Mucosa of descending colon (tissue), 3 donors: Measurements from ENCODE around the gene THAP8. TPM values are rescaled to one million over a fixed set of nuclear protein-coding genes. Genes with fewer than 3 reads are reported as not detected.

Experiments used
- ATAC-seq: fragments of 200-7000 bp; cut with Tn5 transposase; one replicate; pipeline ENCODE4 v1.9.1; 2020; ENCODE audit warnings: mild to moderate bottlenecking, moderate library complexity
- DNase-seq, 3 donors: peaks; one replicate each; pipeline ENCODE4 v3.0.0-alpha.2; 2020
- H3K36me3 ChIP-seq: fragments of 200-600 bp; one replicate; pipeline ENCODE4 v1.8.0; 2021; ENCODE audit warnings: low read depth, mild to moderate bottlenecking
- H3K4me1 ChIP-seq: fragments of 200-600 bp; one replicate; pipeline ENCODE4 v1.8.0; 2021; ENCODE audit warnings: low read depth, mild to moderate bottlenecking
- H3K4me3 ChIP-seq: fragments of 200-600 bp; one replicate; pipeline ENCODE4 v1.8.0; 2021; ENCODE audit warnings: mild to moderate bottlenecking
- H3K9me3 ChIP-seq: fragments of 200-600 bp; one replicate; pipeline ENCODE4 v1.8.0; 2021; ENCODE audit warnings: mild to moderate bottlenecking
- intact Hi-C, 2 donors: fragments of 100-400 bp; cut with DNase I in 1 of 2; cut with micrococcal nuclease in 1 of 2; formaldehyde crosslinking; loops; one replicate each; pipeline versions ENCODE4 v1.11.0 to v1.11.1; 2022; cut with DNase I, micrococcal nuclease
- total RNA-seq, 3 donors: library from RNA; stranded (reverse); fragmentation: NEBNext Ultra II Directional in 2 of 3; extraction: Animal tissue kit (Norgen Biotek cat#: 25700) in 2 of 3; gene quantifications; one replicate each; pipeline versions ENCODE4 v1.2.1 to v1.2.4, GENCODE V29; 2021 to 2023
- TF ChIP-seq, protein P1 (sequence below): fragments of 200-600 bp; IDR thresholded peaks from one replicate; pipeline ENCODE4 v1.8.0; 2022; ENCODE audit warnings: antibody characterized with exemption, mild to moderate bottlenecking
- donor health status: DM: no; HTN: no; CAD: no; lungs with moderate emphysema.
- donor health status: DM: no; HTN: no; CAD: no.
- donor health status: DM: no; HTN: yes; CAD: no.

Gene THAP8
- total RNA-seq, 3 donors from 2014 or later = 3.7 to 10.1 (median 4.4) TPM

DNA sequence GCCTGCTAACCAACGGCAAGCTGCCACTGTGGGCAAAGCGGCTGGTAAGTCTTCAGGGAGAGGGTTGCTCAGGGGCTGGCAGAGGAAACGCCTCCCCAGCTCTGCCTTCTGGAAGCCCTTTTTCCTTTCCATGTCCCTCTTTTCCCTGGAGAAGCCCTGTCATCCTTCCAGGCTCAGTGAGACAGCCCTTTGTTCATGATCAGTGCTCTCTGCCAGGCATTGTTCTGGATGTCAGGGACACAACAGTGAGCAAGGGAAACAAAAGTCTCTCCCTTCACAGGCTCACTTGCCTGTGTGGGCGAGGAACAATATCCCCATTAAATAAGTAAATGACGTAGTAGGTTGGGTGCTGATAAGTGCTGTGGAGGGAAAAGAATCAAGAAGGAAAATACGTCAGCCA lies 43.0 kb upstream of the THAP8 start:
- Histone ChIP-seq H3K36me3 (no peaks in the 10 kb centered on the region), H3K4me1 (no peaks in the 10 kb centered on the region), H3K9me3 (no peaks in the 10 kb centered on the region), H3K4me3 (no peak overlapping the region)
- DNase-seq = no peak
- ATAC-seq = no peak
- TF ChIP-seq, protein P1, sequence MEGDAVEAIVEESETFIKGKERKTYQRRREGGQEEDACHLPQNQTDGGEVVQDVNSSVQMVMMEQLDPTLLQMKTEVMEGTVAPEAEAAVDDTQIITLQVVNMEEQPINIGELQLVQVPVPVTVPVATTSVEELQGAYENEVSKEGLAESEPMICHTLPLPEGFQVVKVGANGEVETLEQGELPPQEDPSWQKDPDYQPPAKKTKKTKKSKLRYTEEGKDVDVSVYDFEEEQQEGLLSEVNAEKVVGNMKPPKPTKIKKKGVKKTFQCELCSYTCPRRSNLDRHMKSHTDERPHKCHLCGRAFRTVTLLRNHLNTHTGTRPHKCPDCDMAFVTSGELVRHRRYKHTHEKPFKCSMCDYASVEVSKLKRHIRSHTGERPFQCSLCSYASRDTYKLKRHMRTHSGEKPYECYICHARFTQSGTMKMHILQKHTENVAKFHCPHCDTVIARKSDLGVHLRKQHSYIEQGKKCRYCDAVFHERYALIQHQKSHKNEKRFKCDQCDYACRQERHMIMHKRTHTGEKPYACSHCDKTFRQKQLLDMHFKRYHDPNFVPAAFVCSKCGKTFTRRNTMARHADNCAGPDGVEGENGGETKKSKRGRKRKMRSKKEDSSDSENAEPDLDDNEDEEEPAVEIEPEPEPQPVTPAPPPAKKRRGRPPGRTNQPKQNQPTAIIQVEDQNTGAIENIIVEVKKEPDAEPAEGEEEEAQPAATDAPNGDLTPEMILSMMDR = no peak
- intact Hi-C loops = no loop called here

DNA sequence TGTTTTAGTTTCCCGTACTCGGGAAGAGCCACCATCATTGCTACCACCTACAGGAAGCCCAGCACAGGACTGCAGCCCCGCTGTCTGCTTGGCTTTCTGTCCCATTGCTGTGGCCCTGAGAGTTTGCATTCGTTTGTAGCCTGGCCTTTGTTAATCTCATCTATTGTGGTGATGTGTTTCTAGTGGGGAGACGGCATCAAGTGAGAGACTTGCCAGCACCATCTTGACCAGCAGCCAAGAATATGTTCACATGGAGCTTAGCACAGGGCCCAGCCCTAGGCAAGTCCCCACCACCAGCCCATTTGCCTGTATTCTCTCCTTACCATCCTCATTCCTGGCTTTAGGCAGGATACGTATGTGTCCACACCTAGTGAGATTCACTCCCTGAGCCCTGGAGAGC lies 39.6 kb upstream of the THAP8 start:
- H3K9me3 ChIP-seq = no peaks in the 10 kb centered on the region
- no peaks in the 10 kb centered on the region for H3K4me1 ChIP-seq
- H3K4me3 ChIP-seq = no peak overlapping the region
- intact Hi-C loops = no loop called here
- no peaks in the 10 kb centered on the region for H3K36me3 ChIP-seq
- TF ChIP-seq, protein P1 = no peak
- no peak for DNase-seq
- ATAC-seq = no peak

DNA sequence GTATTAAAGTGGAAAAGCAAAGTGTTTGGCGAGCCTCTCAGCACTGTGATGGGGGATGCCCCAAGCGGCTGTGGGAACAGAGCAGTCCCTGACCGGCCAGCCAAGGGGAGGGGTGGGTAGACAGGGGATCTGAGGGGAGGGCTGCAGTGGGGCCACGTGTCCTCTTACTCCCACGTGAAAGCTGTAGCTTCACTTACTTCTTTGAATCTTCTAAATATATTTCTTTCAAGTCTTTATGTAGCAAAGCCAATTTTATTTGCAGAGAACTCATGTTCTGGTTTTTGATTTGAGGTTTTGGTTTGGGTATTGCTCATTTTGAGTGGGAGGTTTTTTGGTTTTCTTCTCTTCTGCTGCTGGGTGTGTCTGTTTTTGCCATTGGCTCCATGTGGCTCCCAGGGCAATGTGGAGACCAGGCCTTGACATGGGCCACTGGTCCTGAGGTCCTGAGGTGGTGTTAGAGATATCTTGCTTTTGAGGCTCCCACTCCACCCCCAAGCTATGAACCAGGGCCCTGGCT lies 39.1 kb upstream of the THAP8 start:
- no peaks in the 10 kb centered on the region for H3K36me3 ChIP-seq
- no peaks in the 10 kb centered on the region for H3K4me1 ChIP-seq
- no peak for DNase-seq
- no peak overlapping the region for H3K4me3 ChIP-seq
- intact Hi-C loops = no loop called here
- ATAC-seq = no peak
- H3K9me3 ChIP-seq = no peaks in the 10 kb centered on the region
- TF ChIP-seq, protein P1 = no peak

DNA sequence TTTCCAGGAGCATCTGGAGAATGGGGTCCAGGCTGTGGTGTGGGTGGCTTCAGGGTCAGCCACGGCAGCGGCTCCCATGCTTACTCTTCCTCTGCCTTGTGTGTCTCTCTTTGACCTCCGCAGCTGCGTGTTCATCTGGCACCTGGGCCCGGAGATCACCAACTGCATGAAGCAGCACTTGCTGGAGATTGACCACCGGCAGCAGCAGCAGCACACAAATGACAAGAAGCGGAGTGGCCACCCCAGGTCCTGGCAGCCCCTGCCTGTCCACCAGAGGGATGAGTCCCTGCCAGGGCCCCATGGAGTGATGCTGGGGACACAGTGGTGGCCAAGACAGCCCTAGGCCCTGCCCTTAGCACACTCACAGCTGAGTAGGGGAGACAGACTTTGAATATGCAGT lies 38.5 kb upstream of the THAP8 start:
- intact Hi-C loops = no loop called here

DNA sequence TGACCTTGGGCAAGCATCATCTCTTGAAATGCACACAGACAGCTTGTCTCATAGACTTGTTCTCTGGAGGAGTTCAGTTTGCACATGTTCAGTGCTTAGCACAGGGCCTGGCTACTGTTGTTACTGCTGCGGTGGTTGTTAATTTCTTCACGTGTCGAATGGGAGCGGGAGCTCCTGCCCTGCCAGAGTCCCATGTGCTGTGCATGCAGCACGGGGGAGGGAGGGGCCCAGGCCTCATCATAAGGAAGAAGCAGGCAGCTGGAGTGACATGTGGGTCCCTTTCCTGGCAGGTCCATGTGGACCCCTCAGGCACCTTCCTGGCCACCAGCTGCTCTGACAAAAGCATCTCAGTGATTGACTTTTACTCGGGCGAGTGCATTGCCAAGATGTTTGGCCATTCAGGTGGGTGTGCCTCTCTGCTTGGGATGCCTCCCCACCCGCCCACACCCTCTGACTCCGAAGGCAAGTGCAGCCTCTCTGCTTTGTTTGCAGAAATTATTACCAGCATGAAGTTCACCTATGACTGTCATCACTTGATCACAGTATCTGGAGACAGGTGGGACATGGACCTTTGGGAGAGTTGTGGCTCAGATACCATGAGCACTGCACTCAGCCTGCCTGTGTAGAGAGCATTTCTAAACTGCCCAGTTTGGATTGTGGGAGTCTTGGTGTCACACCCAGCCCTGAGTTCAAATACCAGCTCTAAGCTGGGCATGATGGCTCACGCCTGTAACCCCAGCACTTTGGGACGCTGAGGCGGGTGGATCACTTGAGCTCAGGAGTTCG lies 37.0 kb upstream of the THAP8 start:
- Histone ChIP-seq H3K4me3 (no peak overlapping the region), H3K36me3 (no peaks in the 10 kb centered on the region), H3K4me1 (no peaks in the 10 kb centered on the region), H3K9me3 (no peaks in the 10 kb centered on the region)
- ATAC-seq = no peak
- TF ChIP-seq, protein P1 = no peak
- intact Hi-C loops = no loop called here
- no peak for DNase-seq

More for the DNA sequence above, 38.5 kb upstream of the THAP8 start:
- no peaks in the 10 kb centered on the region for H3K9me3 ChIP-seq
- no peak for ATAC-seq
- no peak for DNase-seq
- no peaks in the 10 kb centered on the region for H3K36me3 ChIP-seq
- no peak overlapping the region for H3K4me3 ChIP-seq
- no peaks in the 10 kb centered on the region for H3K4me1 ChIP-seq
- TF ChIP-seq, protein P1 = no peak
